Measurements from ENCODE around the gene LRRC7. TPM values are rescaled to one million over a fixed set of nuclear protein-coding genes. Genes with fewer than 3 reads are reported as not detected.

Gene LRRC7
- total RNA-seq, result 11.5 TPM

- H3K36me3 ChIP-seq (ENCODE audit: control insufficient read depth in 3 of 3, insufficient read depth in 3 of 3, low read length in 3 of 3), result no peaks in the 10 kb centered on the region
- H3K4me1 ChIP-seq (ENCODE audit: control insufficient read depth in 3 of 3, insufficient read depth in 3 of 3, low read length in 3 of 3), result peaks cover 10 to 18% (median 12%) of the 10 kb centered on the region in 3 donors
- peaks cover 3 to 14% (median 13%) of the 10 kb centered on the region in 3 donors for H3K27me3 ChIP-seq (ENCODE audit: control insufficient read depth in 3 of 3, insufficient read depth in 3 of 3, low read length in 3 of 3)
- peak within 1 kb of the TSS; percentile 32 to 84 (median 63) for H3K9ac ChIP-seq (ENCODE audit: low read depth in 1 of 3, low read length in 3 of 3)
- no peaks in the 10 kb centered on the region for H3K9me3 ChIP-seq (ENCODE audit: control insufficient read depth in 3 of 3, low read length in 3 of 3)
- H3K4me3 ChIP-seq (ENCODE audit: low read length in 3 of 3), result peak within 1 kb of the TSS; percentile 69 to 80 (median 70)
- no peak within 1 kb of the TSS for H3K27ac ChIP-seq (ENCODE audit: low read depth, low read length)
These were observed at the start of gene LRRC7 for GRCh38 chr1:69567652-69568420. Gene LRRC7 (plus strand): TSS chr1:69567922. CDS start chr1:69568640, 718 bp downstream.

GRCh38 chr1:69519006-69519405 is 48.7 kb upstream of the LRRC7 start:
- H3K36me3 ChIP-seq (ENCODE audit: control insufficient read depth in 3 of 3, insufficient read depth in 3 of 3, low read length in 3 of 3), result no peaks in the 10 kb centered on the region
- H3K4me1 ChIP-seq (ENCODE audit: control insufficient read depth in 3 of 3, insufficient read depth in 3 of 3, low read length in 3 of 3), result no peaks in the 10 kb centered on the region
- no peaks in the 10 kb centered on the region for H3K9me3 ChIP-seq (ENCODE audit: control insufficient read depth in 3 of 3, low read length in 3 of 3)
- H3K27me3 ChIP-seq (ENCODE audit: control insufficient read depth in 3 of 3, insufficient read depth in 3 of 3, low read length in 3 of 3), result no peaks in the 10 kb centered on the region
- no peak overlapping the region for H3K9ac ChIP-seq (ENCODE audit: low read depth in 1 of 3, low read length in 3 of 3)
- no peak overlapping the region for H3K27ac ChIP-seq (ENCODE audit: low read depth, low read length)
- no peak overlapping the region for H3K4me3 ChIP-seq (ENCODE audit: low read length in 3 of 3)

- H3K9me3 ChIP-seq (ENCODE audit: control insufficient read depth in 3 of 3, low read length in 3 of 3), result no peaks in the 10 kb centered on the region
- no peak overlapping the region for H3K4me3 ChIP-seq (ENCODE audit: low read length in 3 of 3)
- H3K27ac ChIP-seq (ENCODE audit: low read depth, low read length), result no peak overlapping the region
- no peaks in the 10 kb centered on the region for H3K4me1 ChIP-seq (ENCODE audit: control insufficient read depth in 3 of 3, insufficient read depth in 3 of 3, low read length in 3 of 3)
- H3K27me3 ChIP-seq (ENCODE audit: control insufficient read depth in 3 of 3, insufficient read depth in 3 of 3, low read length in 3 of 3), result no peaks in the 10 kb centered on the region
- no peak overlapping the region for H3K9ac ChIP-seq (ENCODE audit: low read depth in 1 of 3, low read length in 3 of 3)
- H3K36me3 ChIP-seq (ENCODE audit: control insufficient read depth in 3 of 3, insufficient read depth in 3 of 3, low read length in 3 of 3), result no peaks in the 10 kb centered on the region
These were observed 47.4 kb upstream of the LRRC7 start for GRCh38 chr1:69520326-69520725.

GRCh38 chr1:69523032-69523431 is 44.7 kb upstream of the LRRC7 start:
- H3K4me3 ChIP-seq (ENCODE audit: low read length in 3 of 3), result no peak overlapping the region
- H3K27me3 ChIP-seq (ENCODE audit: control insufficient read depth in 3 of 3, insufficient read depth in 3 of 3, low read length in 3 of 3), result no peaks in the 10 kb centered on the region
- no peaks in the 10 kb centered on the region for H3K36me3 ChIP-seq (ENCODE audit: control insufficient read depth in 3 of 3, insufficient read depth in 3 of 3, low read length in 3 of 3)
- no peaks in the 10 kb centered on the region for H3K9me3 ChIP-seq (ENCODE audit: control insufficient read depth in 3 of 3, low read length in 3 of 3)
- H3K9ac ChIP-seq (ENCODE audit: low read depth in 1 of 3, low read length in 3 of 3), result no peak overlapping the region
- H3K4me1 ChIP-seq (ENCODE audit: control insufficient read depth in 3 of 3, insufficient read depth in 3 of 3, low read length in 3 of 3), result no peaks in the 10 kb centered on the region
- H3K27ac ChIP-seq (ENCODE audit: low read depth, low read length), result no peak overlapping the region

GRCh38 chr1:69523461-69523860 is 44.3 kb upstream of the LRRC7 start:
- Histone ChIP-seq H3K27ac (ENCODE audit: low read depth, low read length) (no peak overlapping the region), H3K36me3 (ENCODE audit: control insufficient read depth in 3 of 3, insufficient read depth in 3 of 3, low read length in 3 of 3) (no peaks in the 10 kb centered on the region), H3K4me3 (ENCODE audit: low read length in 3 of 3) (no peak overlapping the region), H3K27me3 (ENCODE audit: control insufficient read depth in 3 of 3, insufficient read depth in 3 of 3, low read length in 3 of 3) (no peaks in the 10 kb centered on the region), H3K9me3 (ENCODE audit: control insufficient read depth in 3 of 3, low read length in 3 of 3) (no peaks in the 10 kb centered on the region), H3K4me1 (ENCODE audit: control insufficient read depth in 3 of 3, insufficient read depth in 3 of 3, low read length in 3 of 3) (no peaks in the 10 kb centered on the region), H3K9ac (ENCODE audit: low read depth in 1 of 3, low read length in 3 of 3) (no peak overlapping the region)

GRCh38 chr1:69524015-69524414 is 43.7 kb upstream of the LRRC7 start:
- no peak overlapping the region for H3K27ac ChIP-seq (ENCODE audit: low read depth, low read length)
- H3K36me3 ChIP-seq (ENCODE audit: control insufficient read depth in 3 of 3, insufficient read depth in 3 of 3, low read length in 3 of 3), result no peaks in the 10 kb centered on the region
- H3K4me1 ChIP-seq (ENCODE audit: control insufficient read depth in 3 of 3, insufficient read depth in 3 of 3, low read length in 3 of 3), result no peaks in the 10 kb centered on the region
- H3K27me3 ChIP-seq (ENCODE audit: control insufficient read depth in 3 of 3, insufficient read depth in 3 of 3, low read length in 3 of 3), result no peaks in the 10 kb centered on the region
- H3K4me3 ChIP-seq (ENCODE audit: low read length in 3 of 3), result no peak overlapping the region
- H3K9me3 ChIP-seq (ENCODE audit: control insufficient read depth in 3 of 3, low read length in 3 of 3), result no peaks in the 10 kb centered on the region
- no peak overlapping the region for H3K9ac ChIP-seq (ENCODE audit: low read depth in 1 of 3, low read length in 3 of 3)

GRCh38 chr1:69527273-69527672 is 40.4 kb upstream of the LRRC7 start:
- Histone ChIP-seq H3K4me3 (ENCODE audit: low read length in 3 of 3) (no peak overlapping the region), H3K27me3 (ENCODE audit: control insufficient read depth in 3 of 3, insufficient read depth in 3 of 3, low read length in 3 of 3) (no peaks in the 10 kb centered on the region), H3K36me3 (ENCODE audit: control insufficient read depth in 3 of 3, insufficient read depth in 3 of 3, low read length in 3 of 3) (no peaks in the 10 kb centered on the region), H3K9me3 (ENCODE audit: control insufficient read depth in 3 of 3, low read length in 3 of 3) (no peaks in the 10 kb centered on the region), H3K9ac (ENCODE audit: low read depth in 1 of 3, low read length in 3 of 3) (no peak overlapping the region), H3K4me1 (ENCODE audit: control insufficient read depth in 3 of 3, insufficient read depth in 3 of 3, low read length in 3 of 3) (no peaks in the 10 kb centered on the region), H3K27ac (ENCODE audit: low read depth, low read length) (no peak overlapping the region)

- Histone ChIP-seq H3K4me1 (ENCODE audit: control insufficient read depth in 3 of 3, insufficient read depth in 3 of 3, low read length in 3 of 3) (no peaks in the 10 kb centered on the region), H3K4me3 (ENCODE audit: low read length in 3 of 3) (no peak overlapping the region), H3K27me3 (ENCODE audit: control insufficient read depth in 3 of 3, insufficient read depth in 3 of 3, low read length in 3 of 3) (no peaks in the 10 kb centered on the region), H3K9ac (ENCODE audit: low read depth in 1 of 3, low read length in 3 of 3) (no peak overlapping the region), H3K36me3 (ENCODE audit: control insufficient read depth in 3 of 3, insufficient read depth in 3 of 3, low read length in 3 of 3) (no peaks in the 10 kb centered on the region), H3K9me3 (ENCODE audit: control insufficient read depth in 3 of 3, low read length in 3 of 3) (no peaks in the 10 kb centered on the region), H3K27ac (ENCODE audit: low read depth, low read length) (no peak overlapping the region)
These were observed 39.3 kb upstream of the LRRC7 start for GRCh38 chr1:69528376-69528775.

GRCh38 chr1:69533343-69533742 is 34.4 kb upstream of the LRRC7 start:
- no peaks in the 10 kb centered on the region for H3K4me1 ChIP-seq (ENCODE audit: control insufficient read depth in 3 of 3, insufficient read depth in 3 of 3, low read length in 3 of 3)
- H3K9me3 ChIP-seq (ENCODE audit: control insufficient read depth in 3 of 3, low read length in 3 of 3), result no peaks in the 10 kb centered on the region
- H3K36me3 ChIP-seq (ENCODE audit: control insufficient read depth in 3 of 3, insufficient read depth in 3 of 3, low read length in 3 of 3), result no peaks in the 10 kb centered on the region
- H3K4me3 ChIP-seq (ENCODE audit: low read length in 3 of 3), result no peak overlapping the region
- no peak overlapping the region for H3K9ac ChIP-seq (ENCODE audit: low read depth in 1 of 3, low read length in 3 of 3)
- no peak overlapping the region for H3K27ac ChIP-seq (ENCODE audit: low read depth, low read length)
- H3K27me3 ChIP-seq (ENCODE audit: control insufficient read depth in 3 of 3, insufficient read depth in 3 of 3, low read length in 3 of 3), result no peaks in the 10 kb centered on the region

GRCh38 chr1:69534829-69535228 is 32.9 kb upstream of the LRRC7 start:
- Histone ChIP-seq H3K4me3 (ENCODE audit: low read length in 3 of 3) (no peak overlapping the region), H3K27ac (ENCODE audit: low read depth, low read length) (no peak overlapping the region), H3K4me1 (ENCODE audit: control insufficient read depth in 3 of 3, insufficient read depth in 3 of 3, low read length in 3 of 3) (no peaks in the 10 kb centered on the region), H3K9ac (ENCODE audit: low read depth in 1 of 3, low read length in 3 of 3) (no peak overlapping the region), H3K27me3 (ENCODE audit: control insufficient read depth in 3 of 3, insufficient read depth in 3 of 3, low read length in 3 of 3) (no peaks in the 10 kb centered on the region), H3K9me3 (ENCODE audit: control insufficient read depth in 3 of 3, low read length in 3 of 3) (no peaks in the 10 kb centered on the region), H3K36me3 (ENCODE audit: control insufficient read depth in 3 of 3, insufficient read depth in 3 of 3, low read length in 3 of 3) (no peaks in the 10 kb centered on the region)
